NCI-H524 (cell line): ENCODE measurements around the gene ARPP21.
A peak's percentile ranks its signal among the peaks of the same experiment; 100 is the strongest.

ENCODE experiments used
- DNase-seq, 2 experiments: peaks; one replicate each; lab custom pipeline; 2025; lab: John Stamatoyannopoulos, UW

ARPP21 gene

DNA sequence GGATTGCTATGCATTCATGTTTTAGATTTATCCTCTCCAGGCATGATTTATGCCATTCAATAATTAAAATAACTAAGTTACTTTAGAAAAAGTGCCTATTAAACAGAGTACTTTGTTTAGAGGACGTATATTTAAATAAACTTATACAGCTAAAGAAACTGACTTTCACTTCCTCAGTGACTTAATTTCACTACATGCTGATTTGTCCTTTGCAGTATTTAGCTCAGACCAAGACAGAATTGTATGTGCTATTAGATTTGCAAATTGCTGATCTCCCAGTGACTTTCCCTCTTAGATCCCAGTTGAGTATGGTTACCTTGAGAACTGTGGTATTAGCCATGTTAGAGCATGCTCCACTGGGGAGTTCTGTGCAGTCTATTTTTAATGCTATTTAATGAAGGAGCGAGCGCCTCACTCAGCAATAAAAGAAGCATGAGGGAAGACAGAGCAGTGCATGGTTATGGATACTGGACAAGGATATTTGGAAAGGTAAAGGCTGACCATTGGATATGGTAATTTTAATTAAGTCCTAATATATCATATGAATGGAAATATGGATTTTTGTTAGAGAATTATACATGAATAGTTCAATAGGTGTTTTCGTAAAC lies 2.7 kb downstream of the ARPP21 start:
- DNase-seq: no peak

DNA sequence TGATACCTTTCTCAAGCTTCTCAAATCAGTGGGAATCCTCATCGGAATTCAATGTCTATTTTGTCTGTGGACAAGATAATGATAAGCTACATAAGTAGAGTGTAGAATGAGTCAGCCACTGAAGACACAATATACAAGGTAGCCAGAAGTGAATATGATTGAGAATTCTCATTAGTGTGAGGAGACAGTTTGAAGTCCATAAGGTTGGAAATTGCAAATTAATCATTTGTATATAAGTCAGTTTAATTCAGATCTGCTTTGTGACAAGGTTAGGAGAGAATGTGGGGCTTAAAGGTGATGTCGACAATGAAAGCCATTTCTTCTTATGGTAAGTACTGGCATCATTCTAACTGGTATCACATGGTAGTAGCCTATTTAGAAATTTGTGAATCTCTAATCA lies 4.2 kb downstream of the ARPP21 start:
- DNase-seq: no peak

DNA sequence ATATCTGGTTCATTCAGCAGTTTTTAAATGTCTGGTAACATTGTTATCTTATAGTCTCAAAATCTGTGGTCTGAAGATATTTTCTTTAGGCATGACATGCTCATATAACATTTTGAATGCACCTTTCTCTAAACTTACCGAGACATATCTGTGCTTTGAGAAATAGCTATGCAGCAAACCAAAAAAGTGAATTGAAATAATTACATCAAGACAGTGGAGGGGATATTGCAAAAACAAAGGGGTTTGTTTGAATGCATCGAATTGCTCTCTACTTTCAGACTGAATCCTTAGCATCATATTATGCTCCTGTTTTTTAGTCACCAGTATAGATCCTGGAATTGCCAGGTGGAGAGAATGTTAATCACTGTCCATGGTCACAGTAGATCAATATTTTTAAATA lies 5.1 kb downstream of the ARPP21 start:
- DNase-seq: no peak

DNA sequence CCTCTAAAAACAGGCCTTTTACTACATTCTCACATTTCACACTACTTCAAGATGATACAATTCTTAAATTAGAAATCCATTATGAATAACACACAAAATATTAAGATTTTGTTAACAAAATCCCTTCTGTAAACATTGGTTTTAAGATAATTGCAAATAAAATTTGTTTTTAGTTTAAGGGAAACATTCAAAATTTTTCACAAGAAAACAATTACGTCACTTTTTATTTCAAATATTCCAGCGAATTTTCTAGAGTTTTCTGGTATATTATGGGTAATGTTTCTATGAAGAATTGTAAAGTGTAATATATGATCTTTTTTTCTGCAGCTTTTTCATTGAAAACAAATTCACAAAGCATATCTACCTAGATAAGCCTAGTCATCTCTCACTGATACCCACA lies 5.9 kb downstream of the ARPP21 start:
- no peak for DNase-seq

DNA sequence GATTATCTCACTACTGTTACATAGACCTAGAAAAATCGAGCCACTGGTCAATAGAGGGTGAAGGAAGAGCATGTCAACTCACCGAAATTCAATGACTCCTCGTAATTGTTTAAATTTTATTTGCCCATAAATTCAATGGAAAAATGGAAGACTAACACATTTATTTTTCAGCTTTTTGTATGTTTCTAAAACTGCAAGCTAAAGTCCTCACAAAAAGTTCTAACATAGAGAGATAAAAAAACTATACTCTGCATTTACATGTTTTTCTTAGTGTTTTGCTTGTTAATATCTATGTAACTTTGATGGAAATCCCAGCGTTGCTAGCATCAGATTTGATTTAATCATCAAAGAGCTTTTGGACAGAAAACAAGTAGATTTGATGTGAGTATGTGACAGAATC lies 6.8 kb downstream of the ARPP21 start:
- no peak for DNase-seq

DNA sequence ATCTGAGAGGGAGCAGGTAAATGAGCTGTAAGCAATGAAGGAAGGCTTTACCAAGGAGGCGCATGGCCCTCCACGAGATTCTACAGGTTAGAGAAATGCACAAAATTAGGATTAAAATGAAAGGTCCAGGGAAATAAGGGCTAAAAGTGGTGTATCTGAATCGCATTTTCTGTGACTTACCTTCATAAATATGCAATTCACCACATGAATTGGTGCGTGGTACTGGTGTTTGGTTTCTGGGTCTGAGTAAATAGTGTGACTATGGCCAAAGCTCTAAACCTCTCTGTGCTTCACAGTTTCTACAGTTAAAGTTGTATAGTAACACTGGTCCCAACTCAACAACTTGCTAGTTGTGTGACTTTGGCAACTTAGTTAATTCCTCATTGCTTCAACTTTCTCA lies 8.1 kb downstream of the ARPP21 start:
- no peak for DNase-seq

DNA sequence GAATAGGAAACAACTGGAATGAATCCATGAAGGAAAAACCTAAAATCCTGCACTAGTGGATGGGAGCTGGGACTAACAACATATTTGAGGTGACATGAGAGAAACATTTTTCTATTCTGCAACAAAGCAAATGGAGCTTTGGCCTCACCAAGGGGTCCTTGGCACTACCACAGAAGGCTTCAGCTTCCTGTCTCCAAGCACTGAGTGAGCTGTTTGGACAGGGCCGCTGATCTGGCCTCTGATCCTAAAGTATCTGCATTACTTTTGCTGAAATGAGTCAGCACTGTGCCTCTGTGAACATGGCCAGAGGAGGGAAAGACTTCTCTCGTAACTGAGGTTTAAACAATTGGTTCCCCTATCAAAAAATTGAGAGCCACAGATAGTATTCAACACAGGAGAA lies 9.0 kb downstream of the ARPP21 start:
- no peak for DNase-seq

DNA sequence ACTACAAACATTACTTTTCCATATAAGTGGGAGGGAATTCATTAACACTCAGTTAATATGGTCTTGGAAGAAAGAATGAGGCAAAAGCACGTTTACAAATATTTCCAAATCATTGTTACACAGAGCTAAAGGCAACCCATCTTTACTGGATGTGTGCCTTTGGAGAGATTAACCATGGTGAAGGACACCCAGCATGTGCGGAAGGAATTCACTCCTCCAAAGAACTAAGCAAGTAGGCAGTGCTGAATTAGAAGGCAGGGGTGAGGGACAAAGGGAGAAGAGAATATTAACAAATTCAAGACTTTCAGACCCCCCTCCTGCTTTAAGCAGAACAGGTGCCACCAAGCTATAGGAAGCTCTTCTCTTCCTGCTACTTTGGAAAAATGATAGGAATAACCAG lies 10.1 kb downstream of the ARPP21 start:
- DNase-seq: no peak

DNA sequence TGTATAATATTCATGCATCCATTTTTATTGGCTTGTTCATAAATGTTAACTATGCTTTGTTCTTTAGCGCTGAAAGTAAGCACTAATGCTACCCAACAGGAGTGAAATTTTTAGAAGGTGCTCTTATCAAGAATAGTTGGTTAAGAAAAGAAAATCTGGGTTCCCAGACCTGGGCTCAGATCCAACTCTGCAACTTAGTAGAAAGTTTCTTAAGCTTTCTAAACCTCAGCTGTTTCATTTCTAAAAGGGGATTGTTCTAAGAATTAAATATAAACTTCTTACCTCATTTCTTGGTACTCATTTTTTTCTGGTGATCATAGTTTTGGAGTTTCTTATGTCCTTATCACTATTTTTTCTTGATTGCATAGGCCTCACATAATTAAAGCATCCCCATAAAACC lies 12.1 kb downstream of the ARPP21 start:
- DNase-seq: no peak

DNA sequence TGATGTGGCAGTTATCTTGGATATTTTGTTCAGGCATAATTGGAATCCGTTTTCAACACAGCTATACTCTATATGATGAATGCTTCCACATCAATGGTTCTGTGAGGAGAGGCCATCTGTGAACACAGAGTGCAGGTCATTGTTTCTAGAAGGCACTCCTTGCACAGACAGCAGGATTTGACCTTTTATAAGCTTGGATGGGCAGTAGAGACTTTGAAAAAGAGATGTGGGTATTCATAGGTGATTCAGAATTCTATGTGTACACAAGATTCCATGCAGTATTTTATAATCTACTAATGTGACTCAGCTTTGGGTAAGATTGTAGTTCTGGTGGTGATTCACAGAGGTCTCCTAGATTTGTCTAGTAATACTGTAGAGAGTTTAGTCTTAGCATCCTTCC lies 12.5 kb downstream of the ARPP21 start:
- no peak for DNase-seq

DNA sequence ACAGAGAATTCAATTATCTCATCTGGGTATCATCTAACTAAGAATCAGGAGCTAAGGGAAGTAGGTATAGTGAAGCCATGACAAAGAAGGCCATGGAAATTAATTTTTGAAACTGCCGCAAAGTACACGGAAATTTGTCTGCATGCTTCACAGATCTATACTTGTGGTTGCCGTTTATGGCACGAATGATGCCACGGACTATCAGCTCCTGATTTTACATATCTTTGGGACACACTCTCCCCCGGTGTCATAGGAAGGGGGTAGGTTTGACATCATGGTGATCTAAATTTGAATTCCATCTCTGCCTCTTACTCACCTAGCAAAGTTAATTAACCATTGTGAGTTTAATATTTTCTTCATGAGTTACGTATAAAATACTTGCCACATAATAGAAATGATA lies 14.0 kb downstream of the ARPP21 start:
- DNase-seq: no peak

DNA sequence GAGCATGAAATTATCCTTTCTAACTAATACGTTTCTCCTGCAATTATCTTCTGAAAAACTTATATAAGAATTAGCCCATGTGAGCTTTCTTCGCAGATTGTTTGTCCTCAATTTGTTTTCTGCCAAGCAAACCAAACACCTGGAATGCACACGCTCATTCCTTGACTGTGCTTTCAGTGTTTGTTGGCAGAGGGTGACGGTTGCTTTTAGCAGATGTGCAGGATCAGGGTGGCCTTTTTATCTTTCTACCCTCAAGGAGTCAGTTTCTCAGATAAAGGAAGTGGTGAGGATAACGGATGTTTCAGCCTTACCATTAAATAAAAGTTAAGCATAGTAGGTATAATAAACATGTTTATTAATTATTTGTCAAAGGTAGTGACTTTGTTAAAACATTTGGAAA lies 15.2 kb downstream of the ARPP21 start:
- no peak for DNase-seq

DNA sequence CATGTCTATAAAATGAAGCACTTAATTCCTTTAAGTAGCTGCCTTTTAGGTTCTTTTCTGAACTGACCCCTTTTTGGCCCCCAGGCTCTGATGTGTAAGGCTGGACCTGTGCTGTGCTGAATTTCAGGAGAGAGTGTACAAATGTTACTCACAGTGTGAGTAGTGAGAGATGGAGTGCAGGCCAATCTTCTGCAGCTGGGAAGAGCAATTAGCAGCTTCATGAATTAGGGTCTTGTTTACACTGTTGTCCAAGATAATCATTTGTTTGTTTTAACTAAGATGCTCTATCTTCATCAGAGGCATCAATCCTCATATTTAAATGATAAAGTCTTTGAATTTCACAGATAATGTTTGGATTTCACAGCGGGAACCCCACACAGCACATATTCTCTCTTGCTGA lies 19.4 kb downstream of the ARPP21 start:
- DNase-seq: no peak

DNA sequence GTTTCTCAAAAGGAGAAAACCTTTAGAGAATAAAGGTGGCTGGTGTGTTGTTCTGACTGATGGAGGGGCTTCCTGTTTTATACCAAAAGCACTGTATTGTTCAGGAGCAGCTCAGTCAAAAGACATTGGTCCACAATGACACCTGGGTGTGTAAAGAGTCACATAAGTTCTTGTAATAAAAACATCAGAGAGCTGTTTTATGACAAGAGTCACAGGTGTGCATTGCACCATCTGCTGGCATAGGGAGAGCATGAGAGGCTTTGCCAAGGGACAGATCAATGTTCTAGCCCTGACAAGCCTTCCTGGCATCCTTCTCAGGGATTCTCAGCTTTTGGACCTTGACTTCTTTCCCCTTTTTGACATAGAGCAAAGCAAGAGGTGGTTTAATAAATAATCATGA lies 20.4 kb downstream of the ARPP21 start:
- DNase-seq: peak; percentile 14 to 66

DNA sequence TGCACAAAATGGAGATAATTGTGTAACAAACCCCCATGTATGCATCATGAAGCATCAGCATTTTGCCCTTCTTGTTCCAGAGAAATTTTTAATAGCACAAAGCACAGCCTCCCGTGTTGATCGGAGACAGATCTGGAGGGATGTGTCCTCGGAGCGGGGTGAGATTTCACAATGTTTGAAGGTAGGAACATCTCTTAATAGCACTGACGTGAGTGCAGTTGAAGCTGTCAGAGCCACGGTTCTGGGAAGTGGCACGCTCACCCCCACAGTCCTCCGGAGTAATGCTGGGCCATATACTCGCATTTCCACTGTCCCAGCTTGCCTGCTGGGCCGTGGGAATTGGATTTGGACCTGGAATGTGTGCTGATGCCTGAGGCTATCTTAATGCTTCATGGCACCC lies 24.1 kb downstream of the ARPP21 start:
- DNase-seq: no peak

DNA sequence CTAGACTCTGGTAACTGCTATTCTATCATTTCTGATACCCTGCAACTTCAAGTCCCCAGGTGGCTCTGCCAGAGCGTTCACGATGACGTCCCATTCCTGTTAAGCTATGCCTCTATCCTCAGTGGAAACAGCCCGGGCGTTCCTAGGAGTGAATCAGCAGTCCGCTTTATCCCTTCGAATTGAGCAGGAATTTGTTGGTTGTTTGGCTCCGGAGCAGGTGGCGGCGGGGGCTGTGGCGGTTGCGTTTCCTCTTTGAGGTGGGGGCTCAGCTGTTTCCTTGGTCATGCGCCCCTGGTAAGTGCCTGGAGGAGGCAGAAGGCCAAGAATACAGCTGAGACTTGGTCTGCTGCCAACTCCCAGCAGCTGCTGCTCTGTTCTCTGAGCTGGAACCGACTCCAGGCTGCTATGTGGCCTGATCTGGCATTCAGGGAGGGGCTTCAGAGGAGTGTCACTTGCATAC lies 25.2 kb downstream of the ARPP21 start:
- DNase-seq: peak; percentile 97 to 99

DNA sequence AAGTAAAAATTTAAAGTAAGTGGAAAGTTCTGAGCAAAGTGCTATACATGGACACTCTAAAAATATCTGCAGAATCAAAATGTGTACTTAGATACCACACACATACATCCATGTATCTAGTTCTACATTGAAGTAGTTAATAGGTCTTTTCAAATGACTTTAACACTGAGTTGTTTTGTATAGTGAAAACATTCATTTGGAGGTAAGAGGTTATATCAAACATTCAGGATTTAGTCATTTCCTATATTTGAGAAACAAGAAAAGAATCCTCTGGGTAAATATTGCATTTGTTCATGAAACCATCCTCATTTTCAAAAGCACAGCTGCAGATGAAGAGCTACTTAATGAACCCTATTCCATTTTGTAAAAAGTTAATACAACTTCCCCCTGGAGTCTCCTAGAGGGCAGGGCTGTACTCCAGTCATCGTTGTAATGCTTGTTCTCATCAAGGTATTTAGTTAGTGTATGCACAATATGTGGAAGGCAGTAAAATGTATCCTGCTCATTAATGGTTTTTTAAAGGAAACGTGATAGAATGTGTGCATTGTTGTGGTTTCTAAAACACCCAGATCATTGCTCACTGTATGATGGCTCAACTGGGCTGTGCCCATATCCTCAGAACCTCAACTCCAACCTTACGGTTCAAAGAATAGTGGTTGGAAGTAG lies 26.2 kb downstream of the ARPP21 start:
- no peak for DNase-seq

DNA sequence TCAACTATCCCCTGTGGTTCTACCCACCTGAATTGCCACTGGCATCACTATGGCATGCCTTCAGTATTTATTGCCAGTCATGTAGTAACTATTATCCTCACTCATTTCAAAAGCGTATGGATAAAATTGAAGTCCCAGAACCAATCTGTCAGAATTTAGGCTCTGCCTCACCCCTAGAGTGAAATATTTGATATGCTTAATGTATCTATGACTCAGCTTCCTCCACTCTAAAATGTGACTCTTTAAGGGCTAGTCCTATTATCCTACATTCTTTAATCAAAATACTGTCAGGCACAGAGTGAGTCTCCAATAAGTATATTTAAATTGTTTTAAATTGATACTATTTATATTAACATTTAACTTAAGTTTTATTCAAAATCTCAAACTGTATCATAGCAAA lies 27.6 kb downstream of the ARPP21 start:
- DNase-seq: no peak

DNA sequence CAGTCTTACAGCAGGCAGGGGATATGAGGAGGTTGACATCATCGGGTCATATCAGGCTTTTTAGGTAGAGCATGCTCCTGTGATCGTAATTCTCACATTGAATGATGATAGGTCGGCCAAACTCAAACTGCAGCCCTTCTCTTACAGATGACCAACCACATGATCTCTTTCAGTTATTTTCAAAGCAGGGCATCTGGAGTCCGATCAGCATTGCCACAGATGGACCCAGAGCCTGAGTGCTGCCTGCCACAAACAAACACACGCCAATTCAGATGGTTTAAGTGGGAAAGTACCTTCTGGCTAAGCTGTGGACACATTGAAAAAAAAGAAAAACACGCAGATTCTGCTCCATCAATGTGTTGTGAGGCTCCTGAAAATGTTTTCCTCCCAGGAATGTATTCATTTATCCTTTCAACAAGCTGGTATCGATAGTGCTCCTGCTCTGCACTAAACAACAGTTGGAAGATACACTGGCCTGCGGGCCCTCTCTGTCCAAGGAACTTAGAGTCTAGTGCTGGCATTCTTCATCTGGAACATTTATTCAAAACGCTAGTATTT lies 31.2 kb downstream of the ARPP21 start:
- peak; percentile 64 to 86 for DNase-seq

DNA sequence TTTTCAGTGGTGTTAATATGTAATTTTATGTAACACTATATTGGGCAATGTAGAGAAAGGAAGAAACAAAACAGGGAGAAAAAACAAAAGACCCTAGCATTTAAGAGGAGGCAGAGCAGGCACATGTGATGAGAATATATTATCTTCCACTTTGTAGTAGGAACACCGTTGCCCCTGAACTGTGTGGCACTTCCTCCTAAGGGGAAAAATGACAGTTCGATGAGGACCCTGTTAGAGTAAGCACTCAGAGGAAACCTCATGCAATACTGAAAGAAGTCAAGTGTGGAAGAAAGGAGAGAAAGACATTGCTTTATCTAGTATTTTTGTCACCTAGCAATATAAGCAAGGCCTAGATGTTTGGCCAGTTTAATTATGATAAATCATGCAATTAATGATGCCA lies 32.2 kb downstream of the ARPP21 start:
- no peak for DNase-seq

DNA sequence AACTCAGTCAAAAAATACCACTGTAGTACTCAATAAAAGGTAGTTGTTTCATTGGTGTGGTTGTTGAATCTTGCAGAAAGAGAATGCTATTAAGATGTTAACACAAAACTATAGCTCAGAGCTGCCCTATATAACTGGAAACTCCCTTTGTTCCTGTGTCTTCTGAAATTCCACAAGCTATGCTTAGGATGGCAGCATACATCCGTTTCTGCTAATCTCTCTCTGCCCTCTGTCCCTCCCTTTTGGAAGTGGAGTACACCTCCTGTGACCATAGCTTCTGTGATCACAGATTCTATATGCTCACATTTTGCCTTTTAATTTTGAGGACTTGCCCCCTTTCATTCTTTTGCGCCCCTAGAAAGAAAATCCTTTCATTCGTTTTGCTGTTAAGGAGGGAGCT lies 33.7 kb downstream of the ARPP21 start:
- DNase-seq: peak in 1 of 2 experiments; percentile 46

DNA sequence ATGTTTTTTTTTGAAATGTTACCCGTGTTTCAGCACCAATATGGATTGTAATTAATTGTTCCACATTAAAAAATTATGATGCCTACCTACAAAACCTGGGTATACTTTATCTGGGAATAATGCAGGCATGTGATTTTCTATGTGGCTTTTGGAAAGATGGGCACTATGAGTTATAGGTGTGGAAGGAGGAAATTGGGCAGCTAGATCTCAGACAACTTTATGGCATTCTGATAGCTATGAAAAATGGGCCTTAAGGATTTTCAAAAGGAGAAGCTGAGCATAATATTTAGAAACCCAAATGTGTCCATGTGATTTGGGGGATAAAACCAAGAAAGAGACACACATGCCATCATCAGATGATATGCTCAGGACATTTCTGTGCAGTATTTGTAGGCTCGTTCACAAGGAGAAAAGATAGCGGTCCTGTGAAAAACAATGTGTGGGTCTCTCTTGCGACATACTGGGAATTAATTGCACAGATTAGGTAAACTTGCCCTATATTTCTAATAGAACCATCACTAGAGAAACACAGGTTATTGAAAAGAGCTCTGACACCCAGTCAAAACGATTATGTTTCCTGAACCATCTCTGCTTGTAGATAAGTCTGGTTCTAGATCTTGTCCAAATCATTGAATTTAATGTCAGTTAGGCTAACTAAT lies 35.3 kb downstream of the ARPP21 start:
- DNase-seq: no peak

DNA sequence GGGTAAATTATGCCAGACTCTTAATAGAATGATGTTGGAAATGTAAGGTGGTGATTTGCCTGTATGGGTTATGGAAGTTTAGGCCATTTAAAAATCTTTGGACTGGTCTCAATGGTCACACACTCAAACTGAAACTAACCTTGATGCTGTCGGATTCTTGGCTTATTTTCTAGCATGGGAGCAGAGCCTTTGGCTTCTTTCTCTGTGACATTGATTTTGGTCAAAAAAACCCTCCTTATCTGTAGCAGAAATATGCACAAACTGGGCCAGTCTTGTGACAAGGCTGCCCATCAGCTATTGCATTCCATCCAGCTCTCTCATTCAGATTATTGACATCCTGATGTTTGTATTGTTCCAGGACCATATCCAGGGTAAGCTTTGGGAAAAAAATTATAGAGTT lies 35.9 kb downstream of the ARPP21 start:
- DNase-seq: no peak
